DMS 273 treated with DMSO at 0.1 percent for 48 hours (cell line): ENCODE measurements around the gene ZNF311.
"Not testable (repeated sequence)": the region's sequence is repeated elsewhere in the genome, so short reads cannot be mapped to it uniquely, and the experiment has no call there.

ENCODE experiments used
- DNase-seq: peaks from one replicate; lab custom pipeline; 2025; lab: John Stamatoyannopoulos, UW

The ZNF311 gene

DNA sequence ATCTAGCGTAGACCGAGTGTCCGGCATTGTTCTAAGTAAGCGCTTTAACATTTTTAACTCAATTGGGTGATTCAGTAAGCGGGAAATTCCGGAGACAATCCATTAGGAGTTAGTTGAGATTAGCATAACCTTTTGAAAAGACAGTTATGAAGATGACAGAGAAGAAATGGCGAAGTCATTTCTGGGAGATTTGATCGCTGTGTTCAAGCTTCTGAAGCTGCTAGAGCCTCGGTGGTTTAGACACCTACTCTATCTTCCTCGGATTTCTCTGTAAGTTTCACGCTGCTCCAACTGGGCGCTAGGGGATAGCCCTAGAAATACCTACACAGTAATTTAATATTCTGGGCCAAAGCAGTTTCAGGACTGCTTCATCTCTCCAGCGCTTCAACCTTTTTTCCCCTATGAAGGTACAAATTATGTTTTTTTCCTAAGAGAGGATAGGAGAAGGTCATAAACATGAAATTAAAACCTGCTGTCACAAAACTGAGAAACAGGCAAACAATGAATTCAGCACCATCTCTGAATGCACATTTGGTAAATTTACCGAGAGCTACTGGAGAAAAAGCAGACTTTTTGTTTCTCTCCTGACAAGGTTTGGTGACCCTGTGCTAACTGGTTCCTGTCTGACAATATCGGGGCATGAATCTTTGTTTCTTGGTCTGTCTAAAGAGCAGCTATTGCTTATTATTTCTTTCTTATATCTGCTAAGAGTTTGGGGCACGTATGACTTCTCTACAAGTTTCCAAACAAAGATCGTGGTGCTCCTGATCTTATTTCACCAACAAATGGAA is 22.4 kb downstream of the ZNF311 start:
- DNase-seq = peak; percentile 78

DNA sequence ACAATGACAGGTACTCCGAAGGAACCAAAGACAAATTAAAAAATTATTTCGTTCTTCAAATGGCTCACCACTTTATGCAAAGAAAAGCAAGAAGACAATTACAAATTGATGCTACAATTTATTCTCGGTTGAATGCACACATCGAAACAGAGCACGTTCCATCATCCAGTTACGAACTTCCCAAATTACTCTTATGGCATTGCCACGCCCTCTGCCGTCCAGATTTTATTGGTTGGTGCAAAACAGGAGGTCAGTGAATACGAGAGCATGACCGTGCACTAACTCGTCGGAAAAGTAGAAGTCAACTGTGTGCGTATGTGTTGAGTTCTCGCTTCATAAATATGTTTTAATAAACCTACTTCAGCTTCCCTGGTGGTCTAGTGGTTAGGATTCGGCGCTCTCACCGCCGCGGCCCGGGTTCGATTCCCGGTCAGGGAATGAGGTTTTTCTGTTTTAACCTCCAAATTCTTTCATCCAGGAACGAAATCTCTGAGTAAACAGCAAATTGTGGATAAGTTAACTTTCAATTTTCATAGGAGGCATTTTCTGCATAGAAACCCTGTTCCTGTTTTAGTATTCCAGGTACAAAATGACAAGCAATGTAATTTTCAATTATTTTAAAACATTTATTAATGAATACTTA is 23.2 kb downstream of the ZNF311 start:
- peak; percentile 85 for DNase-seq

DNA sequence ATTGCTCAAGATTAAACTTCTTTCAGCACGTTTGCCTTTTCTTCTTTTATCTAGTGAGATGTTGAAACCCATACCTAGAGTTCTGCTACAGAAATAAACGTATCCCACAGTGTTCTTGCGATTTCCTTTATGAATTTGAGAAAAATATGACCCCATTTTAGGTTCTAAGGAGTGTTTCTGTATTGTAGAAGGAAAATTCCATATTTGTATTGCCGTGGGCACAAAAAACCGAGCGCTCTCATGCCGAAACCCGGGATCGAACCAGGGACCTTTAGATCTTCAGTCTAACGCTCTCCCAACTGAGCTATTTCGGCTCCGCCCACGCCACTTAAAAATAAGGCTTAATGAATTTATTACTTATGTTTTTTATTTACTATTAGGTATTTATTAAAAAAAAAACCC is 23.7 kb downstream of the ZNF311 start:
- DNase-seq = peak; percentile 56

DNA sequence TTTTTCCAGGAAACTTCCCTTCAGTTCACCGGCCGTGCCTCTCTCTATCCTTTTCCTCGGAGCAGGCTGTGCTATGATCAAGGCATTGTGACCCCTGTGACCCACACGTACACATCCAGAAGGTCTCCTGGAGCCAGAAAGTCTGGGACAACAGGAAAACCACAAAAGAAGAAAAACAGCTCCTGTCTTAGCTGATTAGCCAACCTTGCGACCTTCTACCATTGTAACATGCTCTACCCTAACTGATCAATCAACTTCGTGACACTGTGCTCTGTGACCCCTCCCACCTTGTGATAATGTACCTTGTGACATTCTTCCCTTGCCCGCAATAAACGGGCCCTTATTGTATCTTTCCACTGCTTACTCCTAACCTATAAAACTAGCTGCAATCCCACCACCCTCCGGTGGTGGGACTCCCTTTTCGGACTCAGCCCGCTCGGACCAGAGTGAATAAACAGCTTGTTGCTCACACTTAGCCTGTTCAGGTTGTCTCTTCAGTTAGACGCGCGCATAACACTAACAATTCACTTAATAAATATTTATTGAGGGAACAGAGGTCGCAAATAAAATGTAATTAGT is 24.2 kb downstream of the ZNF311 start:
- peak; percentile 85 for DNase-seq

DNA sequence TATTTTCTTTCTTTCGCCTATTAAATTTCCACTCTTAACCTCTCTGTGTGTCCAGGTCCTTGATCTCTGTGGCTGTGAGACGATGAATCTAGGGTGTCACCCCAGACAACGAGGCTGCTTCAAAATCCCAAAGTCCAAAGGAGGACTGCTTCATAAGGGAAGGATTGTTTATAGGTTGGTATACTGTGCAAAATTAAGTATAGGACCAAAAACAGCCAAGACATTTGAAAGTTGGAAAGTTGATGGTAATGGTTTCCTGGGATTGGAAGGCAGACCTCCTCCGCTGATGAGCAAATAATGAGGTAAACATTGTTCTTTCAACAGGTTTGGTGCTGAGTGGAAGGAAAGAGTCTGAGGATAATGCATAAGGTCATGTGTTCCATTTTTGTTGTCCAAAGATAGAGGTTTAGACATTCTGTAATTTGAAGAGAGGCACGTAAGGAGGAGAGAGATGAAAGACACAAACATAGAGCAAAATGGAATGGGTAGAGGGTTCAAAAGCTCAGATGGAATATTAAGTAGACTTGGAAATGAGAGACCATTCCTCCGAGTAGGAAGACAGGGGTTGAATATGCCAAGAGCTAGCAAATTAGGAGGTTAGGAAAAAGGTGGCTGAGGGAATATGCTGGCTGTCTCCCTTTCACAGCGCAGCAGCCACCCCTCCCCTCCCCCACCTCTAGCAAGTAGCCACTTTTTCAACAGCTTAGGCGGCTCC is 24.8 kb downstream of the ZNF311 start:
- no peak for DNase-seq

DNA sequence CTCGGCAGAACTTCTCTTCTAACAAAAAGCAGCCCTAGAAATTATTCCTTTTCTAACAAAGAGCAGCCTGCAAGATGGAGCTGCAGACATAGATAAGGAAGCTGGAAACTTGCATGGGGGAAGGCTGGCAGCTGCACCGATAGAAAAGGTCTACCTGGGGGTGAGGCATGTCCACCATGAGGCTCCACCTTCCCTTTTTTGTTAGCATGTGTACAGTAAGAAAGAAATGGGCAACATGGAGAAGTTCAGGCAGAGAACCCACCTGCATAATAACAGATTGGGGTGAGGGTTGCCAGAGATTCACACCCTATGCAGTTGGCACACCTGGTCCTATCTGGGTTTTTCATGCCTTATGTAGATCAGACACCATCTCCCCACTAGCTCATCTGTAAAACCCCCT is 25.4 kb downstream of the ZNF311 start:
- no peak for DNase-seq

DNA sequence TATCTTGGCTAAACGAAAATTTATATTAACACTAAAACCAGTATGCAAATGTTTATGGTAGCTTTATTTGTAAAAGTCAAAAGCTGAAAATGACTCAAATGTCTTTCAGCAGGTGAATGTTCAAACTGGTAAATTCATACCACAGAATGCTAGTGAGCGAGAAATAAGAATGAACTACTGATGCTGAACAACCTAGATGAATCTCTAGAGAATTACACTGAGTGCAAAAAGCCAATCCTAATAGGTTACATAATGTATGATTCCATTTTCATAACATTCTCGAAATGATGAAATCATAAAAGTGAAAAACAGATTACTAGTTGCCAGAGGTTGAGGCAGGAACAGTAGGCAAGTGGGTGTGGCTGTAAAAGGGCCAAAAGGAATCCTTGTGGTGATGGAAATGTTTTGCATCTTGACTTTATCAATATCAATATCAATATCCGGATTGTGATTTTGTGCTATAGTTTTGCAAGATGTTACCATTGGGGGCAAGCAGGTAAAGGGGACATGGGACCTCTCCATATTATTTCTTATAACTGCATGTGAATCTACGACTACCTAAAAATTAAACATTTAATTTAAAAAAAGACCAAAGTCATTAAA is 26.1 kb downstream of the ZNF311 start:
- DNase-seq = no peak

DNA sequence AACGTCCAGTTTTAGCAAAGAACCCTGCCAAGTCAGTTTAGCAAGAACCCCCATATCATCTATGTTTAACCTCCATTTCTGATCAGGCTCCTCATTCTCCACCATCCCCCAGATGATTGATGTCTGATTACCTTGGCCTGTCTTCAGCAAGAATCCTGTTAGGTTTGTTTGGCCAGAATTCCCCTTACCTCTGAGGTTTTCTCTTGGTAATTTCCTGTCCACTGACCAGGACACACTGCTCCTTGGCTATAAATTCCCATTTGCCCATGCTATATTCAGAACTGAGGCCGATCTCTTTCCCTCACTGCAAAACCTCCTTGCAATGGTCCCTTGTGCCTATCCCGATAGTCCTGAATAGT is 27.0 kb downstream of the ZNF311 start:
- no peak for DNase-seq

DNA sequence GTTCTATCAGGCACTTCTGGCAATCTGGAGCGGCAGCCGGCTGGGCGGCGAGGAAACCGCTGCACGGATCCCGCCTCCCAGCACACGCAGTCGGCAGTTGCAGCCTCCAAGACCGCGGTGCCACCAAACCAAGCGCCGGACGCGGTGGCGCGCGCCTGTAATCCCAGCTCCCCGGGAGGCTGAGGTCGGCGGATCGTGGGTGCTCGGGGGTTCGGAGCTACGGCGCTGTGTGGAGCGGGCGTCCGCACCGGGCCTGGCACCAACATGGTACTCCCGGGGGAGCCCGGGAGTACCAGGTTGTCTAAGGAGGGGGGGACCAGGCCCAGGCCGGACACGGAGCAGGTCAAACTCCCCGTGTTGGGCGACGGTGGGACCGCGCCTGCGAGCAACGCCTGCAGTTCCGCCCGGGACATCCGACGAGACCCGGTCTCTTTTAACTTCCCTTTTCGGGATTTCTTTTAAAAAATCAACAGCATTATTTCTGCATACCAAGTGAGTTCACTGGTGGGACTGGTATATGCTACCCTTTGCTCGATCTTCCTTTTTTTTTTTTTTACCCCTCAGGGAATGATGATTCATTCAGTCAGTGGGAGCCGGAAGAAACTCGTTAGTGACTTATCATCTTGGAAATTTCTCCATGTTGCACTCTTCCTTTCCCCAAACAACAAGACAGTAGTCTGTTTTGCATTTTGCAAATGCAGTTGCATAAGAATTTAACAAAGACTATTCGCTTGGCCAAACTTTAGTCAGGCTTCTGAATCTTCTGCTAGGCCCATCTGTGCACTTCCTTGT is 27.6 kb downstream of the ZNF311 start:
- no peak for DNase-seq

DNA sequence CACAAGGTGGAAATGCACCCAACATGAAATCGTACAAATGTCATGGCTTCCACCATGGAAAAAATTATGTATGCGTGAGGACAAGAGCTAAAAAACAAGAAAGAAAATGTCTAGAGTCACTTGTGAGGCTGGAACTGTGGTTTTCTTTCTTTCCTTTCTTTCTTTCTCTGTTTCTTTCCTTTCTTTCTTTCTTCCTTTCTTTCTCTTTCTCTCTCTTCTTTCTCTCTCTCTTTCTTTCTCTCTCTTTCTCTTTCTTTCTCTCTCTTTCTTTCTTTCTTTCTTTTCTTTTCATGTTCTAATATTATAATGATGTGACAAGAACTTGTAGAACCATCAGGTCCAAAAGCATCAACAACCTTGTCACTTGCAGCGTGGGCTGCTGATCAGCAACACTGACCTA is 28.4 kb downstream of the ZNF311 start:
- DNase-seq = no peak

DNA sequence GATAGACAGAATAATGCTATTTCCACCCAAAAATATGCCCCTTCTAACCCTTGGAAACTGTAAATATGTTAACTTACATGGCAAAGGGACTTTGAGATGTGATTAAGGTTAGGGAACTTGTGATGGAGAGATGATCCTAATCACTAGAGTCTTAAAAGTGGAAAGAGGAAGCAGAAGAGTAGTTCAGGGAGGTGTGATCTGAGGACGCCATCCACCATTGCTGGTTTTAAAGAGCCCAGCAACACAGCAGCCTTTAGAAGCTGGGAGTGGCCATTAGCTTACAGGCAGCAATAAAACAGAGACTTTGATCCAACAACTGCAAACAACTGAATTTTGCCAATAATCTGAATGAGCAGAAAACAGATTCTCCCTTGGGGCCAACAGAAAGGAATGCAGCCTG is 30.6 kb downstream of the ZNF311 start:
- DNase-seq = no peak

DNA sequence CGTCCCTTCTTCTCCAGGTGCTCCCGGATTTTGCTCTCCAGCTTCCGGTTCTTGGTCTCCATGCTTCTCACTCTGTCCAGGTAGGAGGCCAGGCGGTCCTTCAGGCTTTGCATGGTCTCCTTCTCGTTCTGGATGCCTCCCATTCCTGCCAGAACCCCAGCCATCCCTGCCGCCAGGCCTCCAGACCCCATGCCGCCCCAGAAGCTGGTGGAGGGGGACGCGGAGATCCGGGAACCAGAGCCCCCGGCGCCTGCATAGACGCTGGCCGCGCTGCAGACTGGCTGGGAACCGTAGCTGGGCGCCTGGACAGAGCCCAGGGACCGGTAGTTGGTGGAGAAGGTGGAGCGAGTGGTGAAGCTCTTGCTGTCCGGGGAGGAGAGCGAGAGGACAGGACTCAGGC is 35.1 kb downstream of the ZNF311 start:
- DNase-seq = not testable (repeated sequence)

DNA sequence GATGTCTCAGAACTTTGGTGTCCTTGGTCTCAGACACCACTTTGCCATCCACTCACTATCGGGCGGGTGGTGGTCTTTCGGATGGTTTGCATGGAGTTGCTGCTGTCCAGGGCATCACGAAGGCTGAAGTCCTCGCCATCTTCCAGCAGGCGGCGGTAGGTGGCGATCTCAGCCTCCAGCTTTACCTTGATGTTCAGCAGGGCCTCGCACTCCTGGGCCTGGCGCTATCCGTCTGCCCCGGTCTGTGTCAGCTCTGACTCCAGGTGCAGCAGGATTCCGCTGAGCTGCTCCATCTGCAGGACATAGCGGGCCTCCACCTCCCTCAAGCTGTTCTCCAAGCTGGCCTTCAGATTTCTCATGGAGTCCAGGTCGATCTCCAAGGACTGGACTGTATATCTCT is 36.0 kb downstream of the ZNF311 start:
- DNase-seq = no peak

DNA sequence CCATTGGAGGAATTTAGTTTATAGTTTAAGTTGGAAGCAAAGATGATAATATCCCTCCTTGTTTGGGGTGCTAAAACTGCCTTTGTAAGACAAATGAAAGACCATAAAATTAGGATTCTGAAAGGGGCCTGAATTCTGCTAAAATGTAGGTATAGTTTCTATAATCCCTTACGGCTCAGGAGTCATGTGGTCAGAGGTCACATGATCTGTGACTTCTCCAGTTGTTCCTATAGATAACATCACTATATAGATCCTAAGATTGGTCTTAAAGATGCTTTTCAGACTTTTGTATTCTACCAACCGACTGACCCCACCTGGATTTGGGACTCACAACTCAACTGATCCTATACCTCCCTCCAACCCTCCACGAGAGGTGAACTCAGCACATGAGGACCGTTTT is 36.6 kb downstream of the ZNF311 start:
- no peak for DNase-seq

DNA sequence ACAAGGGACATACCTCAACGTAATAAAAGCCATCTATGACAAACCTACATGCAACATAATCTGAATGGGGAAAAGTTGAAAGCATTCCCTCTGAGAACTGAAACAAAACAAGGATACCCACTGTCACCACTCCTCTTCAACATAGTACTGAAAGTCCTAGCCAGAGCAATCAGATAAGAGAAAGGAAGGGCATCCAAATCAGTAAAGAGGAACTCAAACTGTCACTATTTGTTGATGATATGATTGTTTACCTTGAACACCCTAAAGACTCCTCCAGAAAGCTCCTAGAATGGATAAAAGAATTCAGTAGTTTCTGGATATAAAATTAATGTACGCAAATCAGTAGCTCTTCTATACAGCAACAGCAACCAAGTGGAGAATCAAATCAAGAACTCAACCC is 39.4 kb downstream of the ZNF311 start:
- DNase-seq = no peak

DNA sequence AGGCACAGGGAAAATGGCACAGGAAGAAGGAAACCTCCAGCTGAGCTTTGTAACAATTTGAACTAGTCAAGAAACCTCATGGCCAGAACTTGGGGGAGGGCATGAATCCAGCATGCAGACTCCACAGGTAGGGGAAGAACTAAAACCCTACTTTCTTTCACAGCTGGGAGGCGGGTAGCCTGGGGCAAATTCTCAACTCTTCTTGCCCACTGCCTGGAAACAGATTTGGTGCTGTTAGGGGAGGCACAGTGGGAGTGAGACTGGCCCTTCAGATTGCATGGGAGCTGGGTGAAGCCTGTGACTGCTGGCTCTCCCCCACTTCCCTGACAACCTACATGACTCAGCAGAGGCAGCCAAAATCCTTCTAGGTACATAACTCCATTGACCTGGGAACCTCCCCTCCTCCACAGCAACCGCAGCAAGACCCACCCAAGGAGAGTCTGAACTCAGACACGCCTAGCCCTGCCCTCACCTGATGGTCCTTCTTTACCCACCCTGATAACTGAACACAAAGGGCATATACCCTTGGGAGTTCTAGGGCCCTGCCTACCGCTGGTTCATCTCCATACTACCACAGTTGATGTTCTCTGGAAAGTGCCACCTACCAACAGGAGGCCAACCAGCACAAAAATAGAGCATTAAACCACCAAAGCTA is 44.1 kb downstream of the ZNF311 start:
- DNase-seq = no peak

DNA sequence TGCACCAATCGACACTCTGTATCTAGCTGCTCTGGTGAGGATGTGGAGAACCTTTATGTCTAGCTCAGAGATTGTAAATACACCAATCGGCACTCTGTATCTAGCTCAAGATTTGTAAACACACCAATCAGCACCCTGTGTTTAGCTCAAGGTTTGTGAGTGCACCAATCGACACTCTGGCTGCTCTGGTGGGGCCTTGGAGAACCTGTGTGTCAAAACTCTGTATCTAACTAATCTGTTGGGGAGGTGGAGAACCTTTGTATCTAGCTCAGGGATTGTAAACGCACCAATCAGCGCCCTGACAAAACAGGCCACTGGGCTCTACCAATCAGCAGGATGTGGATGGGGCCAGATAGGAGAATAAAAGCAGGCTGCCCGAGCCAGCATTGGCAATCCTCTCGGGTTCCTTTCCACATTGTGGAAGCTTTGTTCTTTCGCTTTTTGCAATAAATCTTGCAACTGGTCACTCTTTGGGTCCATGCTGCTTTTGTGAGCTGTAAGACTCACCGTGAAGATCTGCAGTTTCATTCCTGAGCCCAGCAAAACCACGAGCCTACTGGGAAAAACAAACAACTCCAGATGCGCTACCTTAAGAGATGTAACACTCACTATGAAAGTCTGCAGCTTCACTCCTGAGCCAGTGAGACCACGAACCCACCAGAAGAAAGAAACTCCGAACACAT is 46.4 kb downstream of the ZNF311 start:
- DNase-seq = not testable (repeated sequence)

DNA sequence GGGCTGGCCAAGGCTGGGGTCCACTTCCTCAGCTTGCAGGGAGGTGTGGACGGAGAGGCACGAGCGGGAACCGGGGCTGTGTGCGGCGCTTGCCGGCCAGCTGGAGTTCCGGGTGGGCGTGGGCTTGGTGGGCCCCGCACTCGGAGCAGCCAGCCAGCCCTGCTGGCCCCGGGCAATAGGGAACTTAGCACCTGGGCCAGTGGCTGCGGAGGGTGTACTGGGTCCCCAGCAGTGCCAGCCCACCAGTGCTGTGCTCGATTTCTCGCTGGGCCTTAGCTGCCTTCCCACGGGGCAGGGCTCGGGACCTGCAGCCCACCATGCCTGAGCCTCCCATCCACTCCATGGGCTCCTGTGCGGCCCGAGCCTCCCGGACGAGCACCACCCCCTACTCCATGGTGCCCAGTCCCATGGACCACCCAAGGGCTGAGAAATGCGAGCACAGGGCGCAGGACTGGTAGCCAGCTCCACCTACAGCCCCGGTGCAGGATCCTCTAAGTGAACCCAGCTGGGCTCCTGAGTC is 47.3 kb downstream of the ZNF311 start:
- not testable (repeated sequence) for DNase-seq

DNA sequence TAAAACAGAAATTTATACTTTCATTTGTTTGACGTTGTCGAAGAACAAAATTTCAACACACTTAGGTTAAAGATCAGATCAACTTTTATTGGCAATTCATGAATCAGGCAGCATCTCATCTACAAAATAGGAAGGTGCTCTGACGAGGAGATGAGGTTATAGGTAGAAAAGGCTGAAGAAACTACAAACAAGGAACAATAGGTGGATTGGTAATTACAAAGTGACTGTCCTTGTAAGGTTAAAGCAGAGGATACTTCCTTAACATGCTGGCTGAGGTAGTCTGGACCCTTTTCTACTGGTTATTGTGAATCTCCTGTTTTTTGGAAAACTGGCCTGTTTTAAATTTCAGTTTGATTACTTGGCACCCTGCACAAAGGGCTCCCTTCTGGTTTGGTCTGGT is 48.8 kb downstream of the ZNF311 start:
- no peak for DNase-seq

DNA sequence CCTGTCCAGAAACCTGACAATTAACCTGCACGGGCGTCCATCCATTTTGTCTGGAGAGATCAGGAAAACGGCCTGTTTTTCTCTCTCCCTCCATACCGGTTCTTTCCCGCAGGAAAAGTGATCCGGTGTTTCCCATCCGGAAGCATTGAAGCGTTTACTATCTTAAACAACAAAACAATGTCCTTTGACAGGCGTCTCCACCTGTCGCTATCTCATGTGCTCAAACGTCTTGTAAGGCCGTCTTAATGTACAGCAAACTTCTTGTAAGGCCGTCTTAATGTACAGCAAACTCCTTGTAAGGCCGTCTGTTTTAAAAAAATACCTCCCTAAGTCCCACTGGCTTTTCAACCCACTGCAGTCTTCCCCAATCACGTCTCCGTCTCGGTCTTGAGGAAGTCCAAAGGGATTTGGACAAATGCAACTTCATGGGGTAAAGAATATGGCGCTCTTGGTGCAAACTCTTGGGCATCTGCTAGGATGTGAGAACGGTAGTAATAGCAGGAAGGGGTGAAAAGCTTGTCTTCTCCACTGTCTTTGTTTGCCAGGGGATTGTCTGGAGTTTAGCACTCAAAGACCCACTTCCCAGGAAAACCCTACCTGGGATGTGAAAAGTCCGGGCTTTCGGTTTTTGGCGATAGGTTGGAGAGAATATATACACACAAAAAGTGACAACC is 51.4 kb downstream of the ZNF311 start:
- no peak for DNase-seq
